T-cell (primary cell): ENCODE results near the gene IL33. TPM values are rescaled to one million over a fixed set of nuclear protein-coding genes. Genes with fewer than 3 reads are reported as not detected.

Experiments
- ATAC-seq, 4 experiments: fragments of 200-7000 bp in 3 of 4; fragments of 150-1000 bp in 1 of 4; cut with Tn5 transposase; replicated peaks in 1 of 4; 1 replicate in 3 of 4; 2 replicates in 1 of 4; pipeline ENCODE4 v1.10.0; 2021; ENCODE audit warnings: moderate library complexity in 3 of 4, mild to moderate bottlenecking in 2 of 4, moderate number of reproducible peaks in 1 of 4
- CTCF ChIA-PET, 2 donors: fragments of 300-600 bp; sonication (Branson Sonifier 250); formaldehyde crosslinking; loops; one replicate each; lab custom pipeline; 2022; ENCODE audit warnings: antibody characterized with exemption in 2 of 2; lab: Charles Lee
- POLR2A ChIA-PET, 2 donors: fragments of 300-600 bp; sonication (Branson Sonifier 250); formaldehyde crosslinking; loops; one replicate each; lab custom pipeline; 2022; ENCODE audit warnings: antibody characterized with exemption in 2 of 2; lab: Charles Lee
- DNase-seq, 35 experiments: peaks; one replicate each; pipeline versions ENCODE4 v3.0.0 to v3.0.0-alpha.2; 2013 to 2023
- H3K27ac ChIP-seq: one replicate; pipeline ENCODE4 v1.5.1; 2013; ENCODE audit warnings: low read length
- H3K27me3 ChIP-seq, 2 experiments: replicated peaks in 1 of 2; 1 replicate in 1 of 2; 2 replicates in 1 of 2; pipeline versions ENCODE4 v1.6.1 to v1.7.0; 2013; ENCODE audit warnings: low read length in 1 of 2, mixed read lengths in 1 of 2; ENCODE audit not compliant: control insufficient read depth in 2 of 2, insufficient read depth in 2 of 2; ENCODE audit errors: extremely low read depth in 1 of 2
- H3K36me3 ChIP-seq, 2 donors: 1 replicate in 1 of 2; 2 replicates in 1 of 2; pipeline versions ENCODE4 v1.6.1 to v1.7.0; 2013; ENCODE audit warnings: low read length in 1 of 2; ENCODE audit not compliant: control insufficient read depth in 2 of 2, insufficient read depth in 1 of 2; ENCODE audit errors: extremely low read depth in 1 of 2
- H3K4me1 ChIP-seq, 2 experiments: 1 replicate in 1 of 2; 2 replicates in 1 of 2; pipeline versions ENCODE4 v1.6.1 to v1.7.0; 2013; ENCODE audit warnings: low read length in 2 of 2, mixed read lengths in 1 of 2; ENCODE audit not compliant: insufficient read depth in 2 of 2, control insufficient read depth in 1 of 2; ENCODE audit errors: extremely low read depth in 1 of 2
- H3K4me3 ChIP-seq, 2 donors: 1 replicate in 1 of 2; 2 replicates in 1 of 2; pipeline versions ENCODE4 v1.5.1 to v1.7.0; 2013; ENCODE audit warnings: mild to moderate bottlenecking in 2 of 2, low read length in 1 of 2, moderate library complexity in 1 of 2; ENCODE audit not compliant: control insufficient read depth in 1 of 2; ENCODE audit errors: extremely low read depth in 1 of 2
- H3K9me3 ChIP-seq: 2 replicates; pipeline ENCODE4 v1.7.0; 2013
- H3K27ac Mint-ChIP-seq, 2 donors: one replicate each; pipeline ENCODE4 v1.8.0; 2020 to 2021; ENCODE audit warnings: mild to moderate bottlenecking in 2 of 2, mixed read lengths in 2 of 2
- H3K27me3 Mint-ChIP-seq, 2 donors: one replicate each; pipeline ENCODE4 v1.8.0; 2021 to 2022; ENCODE audit warnings: mixed read lengths in 2 of 2
- H3K36me3 Mint-ChIP-seq: one replicate; pipeline ENCODE4 v1.8.0; 2021; ENCODE audit warnings: mixed read lengths
- H3K4me1 Mint-ChIP-seq, 3 donors: one replicate each; pipeline ENCODE4 v1.8.0; 2020 to 2022; ENCODE audit warnings: mixed read lengths in 3 of 3, mild to moderate bottlenecking in 1 of 3
- H3K4me3 Mint-ChIP-seq, 3 donors: one replicate each; pipeline ENCODE4 v1.8.0; 2020 to 2022; ENCODE audit warnings: mild to moderate bottlenecking in 3 of 3, mixed read lengths in 3 of 3, moderate library complexity in 3 of 3
- H3K9me3 Mint-ChIP-seq, 3 donors: one replicate each; pipeline ENCODE4 v1.8.0; 2020 to 2022; ENCODE audit warnings: mixed read lengths in 3 of 3
- WGBS: methylation state at CpG from one replicate; pipeline ENCODE4 v1.1.5; 2013; ENCODE audit warnings: missing lambda C conversion rate; ENCODE audit not compliant: insufficient coverage; 5-methylcytosine and 5-hydroxymethylcytosine counted together
- total RNA-seq, 35 experiments: library from RNA in 6 of 35; stranded (reverse) in 6 of 35; fragments of 120-200 nt in 1 of 35; gene quantifications; one replicate each; pipeline versions ENCODE4 v1.2.1 to v1.2.4 and lab custom pipeline; 2013 to 2026

Gene IL33
- total RNA-seq, 5 donors from 2014 or later (not counting 1 experiment from before 2014, with no cell fraction given): 0.22 TPM; not detected in 4

GRCh38 chr9:6212722-6213375, 2.8 kb upstream of the IL33 start:
- Mint-ChIP-seq H3K4me3 (no peak overlapping the region), H3K9me3 (peaks cover 9 to 37% (median 28%) of the 10 kb centered on the region in 3 donors), H3K36me3 (no peaks in the 10 kb centered on the region), H3K27ac (no peak overlapping the region), H3K4me1 (no peaks in the 10 kb centered on the region), H3K27me3 (peaks cover 16 to 18% of the 10 kb centered on the region in 2 donors)
- Histone ChIP-seq H3K27ac (no peak overlapping the region), H3K4me3 (no peak overlapping the region), H3K36me3 (no peaks in the 10 kb centered on the region), H3K27me3 (peaks cover 0 to 2% of the 10 kb centered on the region in 2 experiments), H3K9me3 (peaks cover 4% of the 10 kb centered on the region), H3K4me1 (no peaks in the 10 kb centered on the region)
- ATAC-seq (no peak), DNase-seq (no peak)
- POLR2A ChIA-PET: no interaction called here
- CTCF ChIA-PET: no interaction called here
- WGBS: no CpG with 5 or more reads among the region's 3 CpGs

DNA sequence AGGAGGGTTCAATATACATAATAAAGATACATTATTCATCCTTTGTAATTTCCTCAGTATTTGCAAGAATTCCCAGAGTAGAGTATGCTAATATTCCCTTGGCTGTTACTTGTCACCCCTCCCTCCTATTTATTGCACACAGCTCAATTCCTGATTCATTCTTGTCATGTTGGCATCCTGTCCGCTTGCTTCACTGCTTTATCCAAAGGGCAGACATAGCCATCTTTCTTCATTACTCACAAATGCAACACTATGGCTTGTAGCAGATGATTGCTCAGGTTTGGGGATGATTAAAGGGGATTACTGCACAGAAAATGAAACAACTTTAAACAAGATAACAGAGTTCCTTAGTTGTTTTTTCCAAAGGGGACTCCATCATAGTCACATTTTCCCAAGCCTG, 1.2 kb upstream of the IL33 start:
- Histone ChIP-seq H3K9me3 (peaks cover 4% of the 10 kb centered on the region), H3K4me3 (no peak overlapping the region), H3K27ac (no peak overlapping the region), H3K4me1 (no peaks in the 10 kb centered on the region), H3K36me3 (no peaks in the 10 kb centered on the region), H3K27me3 (peaks cover 2 to 4% of the 10 kb centered on the region in 2 experiments)
- Mint-ChIP-seq H3K9me3 (peaks cover 2 to 24% (median 17%) of the 10 kb centered on the region in 3 donors), H3K4me3 (no peak overlapping the region), H3K4me1 (no peaks in the 10 kb centered on the region), H3K36me3 (no peaks in the 10 kb centered on the region), H3K27ac (no peak overlapping the region), H3K27me3 (peaks cover 21 to 25% of the 10 kb centered on the region in 2 donors)
- ATAC-seq (no peak), DNase-seq (no peak)
- ChIA-PET POLR2A (no interaction called here), CTCF (no interaction called here)
- no CpG with 5 or more reads among the region's 1 CpG for WGBS

- H3K4me3 Mint-ChIP-seq: no peak overlapping the region
- H3K36me3 ChIP-seq: no peaks in the 10 kb centered on the region
- H3K27me3 Mint-ChIP-seq: peaks cover 22 to 25% of the 10 kb centered on the region in 2 donors
- H3K9me3 Mint-ChIP-seq: peaks cover 0 to 19% (median 14%) of the 10 kb centered on the region in 3 donors
- POLR2A ChIA-PET: no interaction called here
- DNase-seq (no peak), ATAC-seq (no peak)
- no peak overlapping the region for H3K27ac ChIP-seq
- no peak overlapping the region for H3K4me3 ChIP-seq
- CTCF ChIA-PET: no interaction called here
- H3K9me3 ChIP-seq: peaks cover 3% of the 10 kb centered on the region
- H3K4me1 ChIP-seq: no peaks in the 10 kb centered on the region
- H3K36me3 Mint-ChIP-seq: no peaks in the 10 kb centered on the region
- no CpG with 5 or more reads among the region's 2 CpGs for WGBS
- H3K27ac Mint-ChIP-seq: no peak overlapping the region
- peaks cover 2 to 4% of the 10 kb centered on the region in 2 experiments for H3K27me3 ChIP-seq
- no peaks in the 10 kb centered on the region for H3K4me1 Mint-ChIP-seq
Measured at GRCh38 chr9:6214903-6215302, 704 bp upstream of the IL33 start.

DNA sequence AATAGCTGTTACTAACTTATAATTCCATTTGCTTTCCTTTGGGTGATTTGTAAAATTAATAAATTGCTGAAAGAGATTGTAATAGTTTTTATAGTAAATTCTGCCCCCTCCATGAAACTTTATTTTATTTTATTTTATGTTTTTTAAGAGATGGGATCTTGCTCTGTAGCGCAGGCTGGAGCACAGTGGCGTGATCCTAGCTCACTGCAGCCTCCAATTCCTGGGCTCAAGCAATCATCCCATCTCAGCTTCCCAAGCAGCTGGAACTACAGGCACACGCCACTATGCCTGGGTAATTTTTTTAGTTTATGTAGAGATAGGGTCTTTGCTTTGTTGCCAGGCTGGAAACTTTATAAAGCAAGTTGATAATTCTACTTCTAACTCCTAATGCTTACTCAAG, 395 bp downstream of the IL33 start:
- ATAC-seq (no peak), DNase-seq (no peak)
- no CpG with 5 or more reads among the region's 3 CpGs for WGBS
- H3K36me3 Mint-ChIP-seq: no peaks in the 10 kb centered on the region
- H3K4me1 Mint-ChIP-seq: no peaks in the 10 kb centered on the region
- Histone ChIP-seq H3K9me3 (no peaks in the 10 kb centered on the region), H3K27ac (no peak overlapping the region), H3K4me3 (no peak overlapping the region), H3K27me3 (peaks cover 2 to 4% of the 10 kb centered on the region in 2 experiments), H3K36me3 (no peaks in the 10 kb centered on the region), H3K4me1 (no peaks in the 10 kb centered on the region)
- H3K27ac Mint-ChIP-seq: no peak overlapping the region
- H3K4me3 Mint-ChIP-seq: no peak overlapping the region
- POLR2A ChIA-PET: no interaction called here
- CTCF ChIA-PET: interaction anchor here (0.6 to 0.7 kb wide), 2 partner anchors 56 to 268 kb away, joined by 3 to 7 read pairs; no protein-coding TSS in a partner anchor
- H3K27me3 Mint-ChIP-seq: peaks cover 27 to 31% of the 10 kb centered on the region in 2 donors
- H3K9me3 Mint-ChIP-seq: peaks cover 0 to 9% (median 3%) of the 10 kb centered on the region in 3 donors

DNA sequence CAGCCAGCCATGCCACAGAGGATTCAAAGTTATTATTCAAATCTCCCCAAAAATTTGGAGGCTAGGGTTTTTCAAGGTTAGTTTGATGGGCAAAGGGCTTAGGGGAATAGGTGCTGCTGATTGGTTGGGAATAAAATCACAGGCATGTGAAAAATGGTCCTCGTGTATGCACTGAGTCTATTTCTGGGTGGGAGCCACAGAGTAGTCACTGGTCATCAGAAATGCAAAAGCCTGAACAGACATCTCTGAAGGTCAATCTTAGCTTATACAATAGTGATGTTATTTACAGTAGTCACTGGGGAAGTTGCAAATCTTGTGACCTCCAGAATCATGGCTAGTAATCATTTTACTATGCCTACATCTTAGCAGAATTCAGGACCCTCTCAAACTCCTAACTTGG, 1.3 kb downstream of the IL33 start:
- ATAC-seq: no peak
- Mint-ChIP-seq H3K4me3 (no peak overlapping the region), H3K36me3 (no peaks in the 10 kb centered on the region), H3K9me3 (peaks cover 0 to 4% (median 0%) of the 10 kb centered on the region in 3 donors), H3K27ac (no peak overlapping the region), H3K4me1 (no peaks in the 10 kb centered on the region), H3K27me3 (peaks cover 27 to 31% of the 10 kb centered on the region in 2 donors)
- WGBS: no CpG with 5 or more reads among the region's 1 CpG
- H3K4me3 ChIP-seq: no peak overlapping the region
- H3K4me1 ChIP-seq: no peaks in the 10 kb centered on the region
- ChIA-PET POLR2A (no interaction called here), CTCF (no interaction called here)
- H3K9me3 ChIP-seq: no peaks in the 10 kb centered on the region
- peaks cover 2 to 4% of the 10 kb centered on the region in 2 experiments for H3K27me3 ChIP-seq
- no peaks in the 10 kb centered on the region for H3K36me3 ChIP-seq
- no peak overlapping the region for H3K27ac ChIP-seq
- DNase-seq: no peak

DNA sequence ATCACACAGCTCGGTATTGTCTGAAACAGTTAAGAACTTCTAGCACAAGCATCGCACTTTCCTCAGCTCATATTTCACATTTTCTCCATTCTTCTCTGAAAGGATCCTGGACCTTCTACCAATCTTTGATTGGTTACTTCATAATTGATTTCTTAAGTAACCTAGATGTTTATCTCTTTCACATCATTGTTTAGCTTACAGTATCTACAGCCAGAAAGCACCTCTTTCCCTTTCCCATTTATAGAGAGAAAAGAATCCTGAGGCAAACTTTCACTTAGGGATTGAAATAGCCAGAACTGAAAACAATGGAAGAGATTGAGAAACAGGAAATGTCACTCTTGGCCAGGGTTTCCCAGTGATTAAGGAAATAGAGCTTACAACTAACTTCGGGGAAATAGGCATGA, 2.5 kb downstream of the IL33 start:
- no peaks in the 10 kb centered on the region for H3K36me3 ChIP-seq
- peaks cover 27 to 29% of the 10 kb centered on the region in 2 donors for H3K27me3 Mint-ChIP-seq
- H3K27ac ChIP-seq: no peak overlapping the region
- no peak overlapping the region for H3K27ac Mint-ChIP-seq
- H3K4me3 Mint-ChIP-seq: no peak overlapping the region
- peaks cover 2 to 4% of the 10 kb centered on the region in 2 experiments for H3K27me3 ChIP-seq
- ATAC-seq (no peak), DNase-seq (no peak)
- 50% methylated on average over 1 of the region's 3 CpGs for WGBS
- no peaks in the 10 kb centered on the region for H3K9me3 Mint-ChIP-seq
- no peaks in the 10 kb centered on the region for H3K4me1 ChIP-seq
- H3K36me3 Mint-ChIP-seq: no peaks in the 10 kb centered on the region
- no peak overlapping the region for H3K4me3 ChIP-seq
- no peaks in the 10 kb centered on the region for H3K9me3 ChIP-seq
- CTCF ChIA-PET: no interaction called here
- POLR2A ChIA-PET: no interaction called here
- H3K4me1 Mint-ChIP-seq: no peaks in the 10 kb centered on the region
